ENCODE measurements around the gene GAK. TPM values are rescaled to one million over a fixed set of nuclear protein-coding genes. Genes with fewer than 3 reads are reported as not detected.

The GAK gene
- total and polyA plus RNA-seq, 4 donors = 27.4 to 69.7 (median 47.0) TPM

- H3K4me3 ChIP-seq (ENCODE audit: low read depth in 1 of 3, low read length in 3 of 3) = no peak overlapping the region
- DNase-seq (ENCODE audit: low spot score) = no peak
- H3K27me3 ChIP-seq (ENCODE audit: control insufficient read depth in 4 of 4, insufficient read depth in 4 of 4, low read length in 3 of 4) = no peaks in the 10 kb centered on the region
- H3K36me3 ChIP-seq (ENCODE audit: control insufficient read depth in 4 of 4, insufficient read depth in 3 of 4, low read depth in 1 of 4, low read length in 3 of 4) = peaks cover 17 to 73% (median 35%) of the 10 kb centered on the region in 4 donors
- H3K9ac ChIP-seq (ENCODE audit: low read depth in 1 of 2, low read length in 2 of 2) = no peak overlapping the region
- 95% methylated on average over 43 of the region's 43 CpGs for WGBS
- H3K4me1 ChIP-seq (ENCODE audit: control insufficient read depth in 4 of 4, insufficient read depth in 4 of 4, low read length in 3 of 4) = no peaks in the 10 kb centered on the region
- no peaks in the 10 kb centered on the region for H3K9me3 ChIP-seq (ENCODE audit: control insufficient read depth in 4 of 4, low read length in 3 of 4)
- no peak for TF ChIP-seq RAD21 (IDR thresholded peaks at IDR 0.05)
- no peak for TF ChIP-seq FOXA2 (IDR thresholded peaks at IDR 0.05)
- no peak for TF ChIP-seq GABPA (IDR thresholded peaks at IDR 0.05 in 1 of 2, conservative IDR thresholded peaks at IDR 0.05 in 1 of 2)
- TF ChIP-seq HNF4A (conservative IDR thresholded peaks at IDR 0.05) = no peak
- TF ChIP-seq HNF4G (IDR thresholded peaks at IDR 0.05) = no peak
- no peak for TF ChIP-seq FOXA1 (IDR thresholded peaks at IDR 0.05)
- TF ChIP-seq JUND (IDR thresholded peaks at IDR 0.05) = no peak
- TF ChIP-seq SP1 (IDR thresholded peaks at IDR 0.05) = no peak
- no peak for TF ChIP-seq RXRA (IDR thresholded peaks at IDR 0.05)
- no peak for TF ChIP-seq NR2F2 (IDR thresholded peaks at IDR 0.05)
- no peak for TF ChIP-seq CTCF (IDR thresholded peaks at IDR 0.05; ENCODE audit: low read depth, low read length, missing input control)
- TF ChIP-seq MAX (IDR thresholded peaks at IDR 0.05) = no peak
- no peak for TF ChIP-seq REST (IDR thresholded peaks at IDR 0.05)
- no peak for TF ChIP-seq EGR1 (IDR thresholded peaks at IDR 0.05; ENCODE audit: low read depth in 2 of 2)
- TF ChIP-seq ATF3 (IDR thresholded peaks at IDR 0.05) = no peak
- no peak for TF ChIP-seq ZBTB33 (IDR thresholded peaks at IDR 0.05)
- TF ChIP-seq TAF1 (conservative IDR thresholded peaks at IDR 0.05) = no peak
- no peak for TF ChIP-seq YY1 (IDR thresholded peaks at IDR 0.05)
- H3K27ac ChIP-seq (ENCODE audit: low read depth in 1 of 2, low read length in 2 of 2) = no peak overlapping the region
Observed at GRCh38 chr4:872241-872981, 59.7 kb downstream of the GAK start.
